ENCODE measurements around the gene RAP1GAP2. TPM values are rescaled to one million over a fixed set of nuclear protein-coding genes. Genes with fewer than 3 reads are reported as not detected.

Gene RAP1GAP2
- total and polyA plus RNA-seq, 11 donors: 13.5 to 44.1 (median 34.3) TPM

- H3K27ac ChIP-seq: no peak overlapping the region
Observed at GRCh38 chr17:2800367-2800766, 4.1 kb downstream of the RAP1GAP2 start.

GRCh38 chr17:2801841-2802240 lies 5.6 kb downstream of the RAP1GAP2 start:
- intact Hi-C loops (cut with DNase I): no loop called here
- WGBS, 4 donors: 49 to 63% (median 54%) methylated on average over 6 of the region's 6 CpGs

More at GRCh38 chr17:2800367-2800766, 4.1 kb downstream of the RAP1GAP2 start:
- ATAC-seq: peak in 1 of 4 donors; percentile 39
- DNase-seq: peak in 1 of 5 donors; percentile 13
- no peaks in the 10 kb centered on the region for H3K36me3 ChIP-seq
- peaks cover 0 to 36% (median 2%) of the 10 kb centered on the region in 12 donors for H3K4me1 ChIP-seq
- TF ChIP-seq CTCF (IDR thresholded peaks at IDR 0.05) (no peak), POLR2A (IDR thresholded peaks at IDR 0.05) (no peak)
- intact Hi-C loops (cut with DNase I): no loop called here
- 57 to 70% (median 65%) methylated on average over 11 of the region's 11 CpGs for WGBS, 4 donors
- H3K9me3 ChIP-seq: no peaks in the 10 kb centered on the region
- no peak overlapping the region for H3K4me3 ChIP-seq
- peaks cover 0 to 12% (median 0%) of the 10 kb centered on the region in 9 donors for H3K27me3 ChIP-seq

GRCh38 chr17:2802574-2802973 lies 6.3 kb downstream of the RAP1GAP2 start:
- DNase-seq: no peak
- Histone ChIP-seq H3K36me3 (no peaks in the 10 kb centered on the region), H3K9me3 (no peaks in the 10 kb centered on the region), H3K4me3 (no peak overlapping the region), H3K4me1 (peaks cover 0 to 18% (median 2%) of the 10 kb centered on the region in 12 donors), H3K27ac (no peak overlapping the region), H3K27me3 (no peaks in the 10 kb centered on the region)
- no peak for ATAC-seq
- WGBS, 4 donors: 88 to 96% (median 92%) methylated on average over 8 of the region's 8 CpGs
- TF ChIP-seq CTCF (IDR thresholded peaks at IDR 0.05) (no peak), POLR2A (IDR thresholded peaks at IDR 0.05) (no peak)
- intact Hi-C loops (cut with DNase I): no loop called here

More at GRCh38 chr17:2801841-2802240, 5.6 kb downstream of the RAP1GAP2 start:
- peaks cover 0 to 26% (median 2%) of the 10 kb centered on the region in 12 donors for H3K4me1 ChIP-seq
- H3K27ac ChIP-seq: no peak overlapping the region
- ATAC-seq: no peak
- H3K27me3 ChIP-seq: no peaks in the 10 kb centered on the region
- H3K36me3 ChIP-seq: no peaks in the 10 kb centered on the region
- no peaks in the 10 kb centered on the region for H3K9me3 ChIP-seq
- H3K4me3 ChIP-seq: no peak overlapping the region
- peak in 1 of 5 donors; percentile 4 for DNase-seq
- no peak for TF ChIP-seq CTCF (IDR thresholded peaks at IDR 0.05)
- no peak for TF ChIP-seq POLR2A (IDR thresholded peaks at IDR 0.05)

- DNase-seq (no peak), ATAC-seq (no peak)
- intact Hi-C loops (cut with DNase I): no loop called here
- Histone ChIP-seq H3K4me1 (peaks cover 0 to 13% (median 2%) of the 10 kb centered on the region in 12 donors), H3K9me3 (no peaks in the 10 kb centered on the region), H3K4me3 (no peak overlapping the region), H3K27ac (no peak overlapping the region), H3K27me3 (no peaks in the 10 kb centered on the region), H3K36me3 (no peaks in the 10 kb centered on the region)
- TF ChIP-seq POLR2A (IDR thresholded peaks at IDR 0.05) (no peak), CTCF (IDR thresholded peaks at IDR 0.05) (no peak)
- WGBS, 4 donors: 81 to 89% (median 83%) methylated on average over 14 of the region's 14 CpGs
Observed at GRCh38 chr17:2803386-2803785, 7.1 kb downstream of the RAP1GAP2 start.

Data from heart left ventricle (tissue), 16 donors.